K562 (cell line): Measurements from ENCODE around the gene CPE. TPM values are rescaled to one million over a fixed set of nuclear protein-coding genes. Genes with fewer than 3 reads are reported as not detected.

Experiments
- ETV6 ChIP-seq, 3 experiments: fragments of 150-350 bp in 1 of 3; sonication (generic) in 1 of 3; formaldehyde crosslinking in 1 of 3; IDR thresholded peaks; 2 replicates each; pipeline versions ENCODE4 v1.6.1 to v1.8.0; 2014 to 2022; ENCODE audit warnings: borderline replicate concordance in 2 of 3, low read depth in 2 of 3, antibody characterized with exemption in 1 of 3, low read length in 1 of 3, mild to moderate bottlenecking in 1 of 3, missing genetic modification reagents in 1 of 3
- IFI16 ChIP-seq: fragments of 250-450 bp; sonication (Bioruptor Pico); IDR thresholded peaks from 2 replicates; pipeline ENCODE4 v2.1.2; 2022; ENCODE audit warnings: mild to moderate bottlenecking, inconsistent platforms
- NFIX ChIP-seq: fragments of 250-450 bp; sonication (Bioruptor Pico); IDR thresholded peaks from 2 replicates; pipeline ENCODE4 v1.4.0; 2020; ENCODE audit warnings: low read depth, mild to moderate bottlenecking, moderate library complexity
- PPARD ChIP-seq: fragments of 250-450 bp; sonication (Bioruptor Pico); IDR thresholded peaks from 2 replicates; pipeline ENCODE4 v1.8.0; 2022; ENCODE audit warnings: inconsistent platforms, mild to moderate bottlenecking, moderate library complexity
- RBM39 ChIP-seq: fragments of 200-400 bp; formaldehyde crosslinking; optimal IDR thresholded peaks from 2 replicates; pipeline ENCODE3; 2018; ENCODE audit warnings: low read depth, low read length
- SMAD3 ChIP-seq: fragments of 450-650 bp; formaldehyde crosslinking; conservative IDR thresholded peaks from 2 replicates; pipeline ENCODE4 v1.4.0; 2020; ENCODE audit warnings: mild to moderate bottlenecking
- SMARCB1 ChIP-seq: IDR thresholded peaks from 2 replicates; pipeline ENCODE4 v1.6.1; 2011; ENCODE audit warnings: improper control_type of control experiment, low read depth; ENCODE audit not compliant: insufficient read length
- TGIF2 ChIP-seq: sonication (generic); formaldehyde crosslinking; IDR thresholded peaks from 2 replicates; pipeline ENCODE4 v1.8.1; 2022; ENCODE audit warnings: mild to moderate bottlenecking, missing genetic modification reagents, moderate library complexity
- ZBTB11 ChIP-seq, 3 experiments: fragments of 200-800 bp in 1 of 3; fragments of 250-450 bp in 1 of 3; fragments of 450-650 bp in 1 of 3; sonication (Bioruptor Pico) in 1 of 3; sonication (Bioruptor generic) in 1 of 3; formaldehyde crosslinking in 1 of 3; IDR thresholded peaks; 2 replicates each; pipeline versions ENCODE4 v1.6.1 to v1.8.0; 2016 to 2022; ENCODE audit warnings: mild to moderate bottlenecking in 2 of 3, missing genetic modification characterization in 2 of 3, missing compliant biosample characterization in 1 of 3, moderate library complexity in 1 of 3
- polyA plus RNA-seq, 8 experiments: library from polyadenylated mRNA; depleted of rRNA in 4 of 8; stranded (reverse) in 5 of 8; unstranded in 3 of 8; fragments of >200 nt; fragmentation: Nextera tagmentation in 2 of 8; fragmentation: Illumina TruSeq in 1 of 8; extraction: Ambion mirVana in 2 of 8; extraction: Trizol in 1 of 8; gene quantifications; 2 replicates each; pipeline versions ENCODE4 v1.2.1 to v1.2.3, GENCODE V29; 2011 to 2014; ENCODE audit warnings: inconsistent platforms in 1 of 8, missing spikeins in 1 of 8
- total RNA-seq, 7 experiments: library from RNA; depleted of rRNA in 6 of 7; stranded (reverse); fragments of >200 nt in 6 of 7; fragmentation: Illumina TruSeq in 2 of 7; extraction: Trizol in 2 of 7; gene quantifications; 2 replicates each; pipeline versions ENCODE4 v1.2.1 to v1.2.3, GENCODE V29; 2011 to 2021; ENCODE audit warnings: low replicate concordance in 1 of 7

Gene CPE
- total and polyA plus RNA-seq, 9 of the 15 experiments (the other 6 are each of a cell fraction or from before 2014, with no cell fraction given): 0.04 to 0.16 (median 0.06) TPM; not detected in 4

- no peak for TF ChIP-seq RBM39
- no peak for TF ChIP-seq ETV6 (IDR thresholded peaks at IDR 0.05; ENCODE audit: borderline replicate concordance in 1 of 2, low read depth in 2 of 2, low read length in 1 of 2)
- no peak for TF ChIP-seq ETV6 (CRISPR knock-in tag; IDR thresholded peaks at IDR 0.05; ENCODE audit: borderline replicate concordance)
- no peak for TF ChIP-seq NFIX (CRISPR knock-in tag)
- TF ChIP-seq ZBTB11 (CRISPR knock-in tag; IDR thresholded peaks at IDR 0.05): no peak
- no peak for TF ChIP-seq SMAD3 (CRISPR knock-in tag)
- TF ChIP-seq PPARD: no peak
- TF ChIP-seq IFI16 (CRISPR knock-in tag): no peak
- TF ChIP-seq SMARCB1: no peak
- no peak for TF ChIP-seq TGIF2 (CRISPR knock-in tag)
These were observed 437 bp upstream of the CPE start (continued) for GRCh38 chr4:165378398-165378744.
